H54 (cell line): ENCODE data around the gene PXYLP1.

ENCODE experiments used
- DNase-seq: peaks from one replicate; pipeline ENCODE4 v3.0.0; 2011; ENCODE audit warnings: low spot score, mixed read lengths; ENCODE audit not compliant: insufficient read length
- FAIRE-seq: peaks from 3 replicates; lab custom pipeline; 2011; peaks lifted over from hg19 to GRCh38; lab: Jason Lieb, UNC
- POLR2A ChIP-seq: IDR thresholded peaks from 2 replicates; pipeline ENCODE4 v1.6.1; 2011; ENCODE audit warnings: low read depth, mild to moderate bottlenecking, low read length

Gene PXYLP1

DNA sequence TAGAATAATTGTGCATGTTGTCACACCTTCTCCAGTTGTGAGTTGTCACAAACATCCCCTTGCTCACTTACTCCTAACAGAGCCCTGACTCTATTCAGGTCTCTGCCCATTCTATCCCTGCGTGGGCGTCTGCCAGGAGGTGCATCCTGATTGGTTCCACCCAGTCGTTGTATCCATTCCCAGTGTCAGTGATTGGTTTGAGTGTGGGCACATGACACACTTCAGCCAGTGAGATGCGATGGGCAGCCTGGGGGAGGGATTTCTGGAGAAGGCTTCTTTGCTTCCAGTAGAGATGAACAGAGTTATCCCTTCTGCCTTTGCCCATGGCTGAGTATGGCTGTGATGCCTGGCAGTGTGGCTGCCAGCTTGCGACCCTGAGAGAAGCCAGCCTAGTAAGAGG lies 18.7 kb downstream of the PXYLP1 start:
- DNase-seq: no peak
- FAIRE-seq: no peak

DNA sequence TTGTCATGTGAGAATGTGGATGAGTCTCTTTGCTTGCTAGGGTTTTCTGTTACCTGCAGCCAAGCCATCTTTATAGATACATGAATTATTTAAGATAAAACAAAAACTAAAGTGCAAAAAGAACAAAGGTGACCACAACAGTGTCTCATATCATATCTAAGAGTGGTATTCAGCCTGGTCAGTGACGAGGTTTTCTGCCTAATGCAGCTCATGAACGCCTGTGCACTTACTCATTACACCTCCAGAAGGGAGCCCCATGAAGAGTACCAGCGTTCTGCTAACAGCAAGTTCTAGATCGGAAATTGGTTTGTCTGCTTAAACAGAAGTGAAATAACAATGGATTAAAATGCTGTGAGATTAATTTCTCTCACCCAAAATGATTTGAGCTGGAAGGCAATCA lies 19.2 kb downstream of the PXYLP1 start:
- TF ChIP-seq POLR2A: no peak
- no peak for FAIRE-seq
- DNase-seq: no peak

More for the DNA sequence above, 18.7 kb downstream of the PXYLP1 start:
- no peak for TF ChIP-seq POLR2A

DNA sequence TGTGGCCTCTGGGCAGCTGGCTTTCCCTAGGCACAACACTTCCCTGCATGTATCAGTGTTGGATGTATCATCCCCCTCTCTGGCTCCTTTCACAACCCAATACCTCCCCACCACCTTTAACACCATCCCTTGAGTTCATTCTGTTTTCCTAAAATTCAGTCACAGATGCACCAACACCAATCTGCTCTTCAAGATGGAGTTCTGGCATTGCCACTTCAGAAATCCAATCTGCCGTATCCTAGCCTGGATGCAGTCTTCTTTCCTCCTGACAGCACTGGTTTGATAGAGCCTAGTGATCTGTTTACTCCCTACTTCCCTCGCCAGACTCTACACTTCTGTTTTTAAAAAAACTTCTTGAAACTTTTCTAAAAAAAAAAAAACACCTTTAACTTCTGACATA lies 21.7 kb downstream of the PXYLP1 start:
- DNase-seq (no peak), FAIRE-seq (no peak)
- no peak for TF ChIP-seq POLR2A

DNA sequence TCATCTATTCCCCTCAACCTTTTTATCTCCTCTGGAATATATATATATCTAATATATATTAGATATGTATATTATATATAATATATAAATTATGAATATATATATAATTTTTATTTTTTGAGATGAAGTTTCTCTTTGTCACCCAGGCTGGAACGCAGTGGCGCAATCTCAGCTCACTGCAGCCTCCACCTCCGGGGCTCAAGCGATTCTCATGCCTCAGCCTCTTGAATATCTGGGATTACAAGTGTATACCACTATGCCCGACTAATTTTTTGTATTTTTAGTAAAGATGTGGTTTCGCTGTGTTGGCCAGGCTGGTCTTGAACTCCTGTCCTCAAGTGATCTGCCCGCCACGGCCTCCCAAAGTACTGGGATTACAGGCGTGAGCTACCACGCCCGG lies 22.2 kb downstream of the PXYLP1 start:
- DNase-seq: no peak
- TF ChIP-seq POLR2A: no peak

DNA sequence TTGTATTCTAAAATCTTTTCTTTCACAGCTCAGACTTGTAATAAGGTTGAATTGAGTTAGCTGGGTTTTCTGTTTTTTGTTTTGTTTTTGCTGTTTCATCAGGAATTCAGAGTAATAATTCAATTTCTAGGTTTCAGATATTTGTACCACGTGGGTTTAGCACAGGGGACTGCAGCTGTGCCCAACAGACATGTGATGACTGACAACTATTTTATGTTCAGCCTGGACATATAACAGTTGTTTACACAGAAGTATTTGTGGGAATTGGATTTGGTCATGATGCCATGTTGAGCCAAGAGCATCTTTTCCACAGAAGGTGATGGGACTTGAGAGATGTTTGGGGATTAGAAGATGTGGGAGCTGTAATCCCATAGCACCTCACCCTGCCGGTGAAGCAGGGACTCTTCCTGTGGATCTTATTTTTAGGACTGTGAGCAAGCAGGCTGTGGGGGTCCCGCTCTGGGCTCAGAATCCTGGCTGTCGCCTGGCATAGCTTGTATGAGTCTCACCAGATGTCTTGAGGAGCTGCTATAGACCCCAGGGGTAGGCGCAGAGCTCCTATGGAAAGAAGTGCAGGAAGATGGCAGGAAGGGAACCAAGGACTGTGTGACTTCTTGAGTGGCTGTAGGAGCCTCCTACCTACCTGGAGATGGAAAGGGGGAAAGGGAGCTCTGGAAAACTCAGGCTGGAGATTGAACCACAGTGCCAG lies 23.7 kb downstream of the PXYLP1 start:
- no peak for TF ChIP-seq POLR2A
- DNase-seq: no peak

More for the DNA sequence above, 22.2 kb downstream of the PXYLP1 start:
- no peak for FAIRE-seq

DNA sequence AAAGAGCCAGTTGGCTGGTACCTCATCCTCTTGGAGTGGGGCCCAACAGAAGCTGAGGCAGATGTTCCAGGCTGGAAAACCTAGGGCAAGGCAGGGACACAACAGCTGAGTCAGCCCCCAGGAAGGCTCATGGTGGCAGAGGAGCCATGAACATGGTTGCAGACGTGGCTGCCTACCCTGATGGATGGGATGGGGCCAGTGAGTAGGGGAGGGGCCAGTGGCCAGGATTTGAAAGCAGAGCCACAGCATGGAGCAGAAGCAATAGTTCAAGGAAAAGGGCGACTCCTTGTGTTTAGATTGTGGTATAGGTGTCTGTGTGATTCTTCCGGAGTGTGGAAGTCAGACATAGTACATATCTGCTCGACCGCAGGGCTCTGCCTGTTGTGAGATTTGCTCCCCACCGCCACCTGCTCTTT lies 24.2 kb downstream of the PXYLP1 start:
- TF ChIP-seq POLR2A: no peak
- no peak for FAIRE-seq

More for the DNA sequence above, 23.7 kb downstream of the PXYLP1 start:
- FAIRE-seq: no peak

DNA sequence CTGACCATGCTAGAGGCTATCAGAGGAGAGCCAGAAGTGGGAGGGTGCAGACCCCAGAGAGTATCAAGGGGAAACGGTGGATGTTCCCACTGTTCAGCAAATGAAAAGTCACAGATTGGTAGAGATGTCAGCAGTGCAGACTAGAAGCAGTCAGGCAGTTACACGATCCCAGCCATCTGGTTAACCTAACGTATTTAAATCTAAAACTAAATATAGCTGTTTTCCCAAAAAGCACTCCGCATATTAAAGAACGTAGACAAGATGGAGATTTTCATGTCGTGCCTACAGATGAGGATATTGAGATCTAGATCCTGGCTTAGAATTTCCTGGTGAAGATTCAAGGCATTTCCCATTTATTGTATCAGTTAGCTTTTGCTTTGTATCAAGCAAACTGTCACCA lies 25.2 kb downstream of the PXYLP1 start:
- no peak for TF ChIP-seq POLR2A
- no peak for FAIRE-seq
- no peak for DNase-seq

More for the DNA sequence above, 24.2 kb downstream of the PXYLP1 start:
- no peak for DNase-seq

DNA sequence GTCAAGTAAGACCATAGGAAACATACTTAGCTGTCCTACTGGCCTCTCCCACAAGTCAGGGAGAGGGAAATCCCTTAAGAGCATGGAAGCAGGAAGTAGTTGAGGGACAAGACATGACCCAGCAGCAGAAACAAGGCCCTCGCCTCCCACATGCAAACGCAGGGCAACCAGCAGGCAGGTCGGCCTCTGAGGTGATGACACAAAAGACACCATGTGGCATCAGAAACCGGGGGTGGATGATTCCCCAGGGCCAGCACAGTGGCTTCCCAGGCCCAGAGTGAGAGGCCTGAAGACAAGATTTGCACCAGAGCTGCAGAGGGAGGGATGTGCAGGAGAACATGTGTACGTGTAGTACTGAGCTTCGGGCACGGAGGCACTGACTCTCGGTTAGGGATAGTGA lies 26.3 kb downstream of the PXYLP1 start:
- TF ChIP-seq POLR2A: no peak
- DNase-seq (no peak), FAIRE-seq (no peak)

DNA sequence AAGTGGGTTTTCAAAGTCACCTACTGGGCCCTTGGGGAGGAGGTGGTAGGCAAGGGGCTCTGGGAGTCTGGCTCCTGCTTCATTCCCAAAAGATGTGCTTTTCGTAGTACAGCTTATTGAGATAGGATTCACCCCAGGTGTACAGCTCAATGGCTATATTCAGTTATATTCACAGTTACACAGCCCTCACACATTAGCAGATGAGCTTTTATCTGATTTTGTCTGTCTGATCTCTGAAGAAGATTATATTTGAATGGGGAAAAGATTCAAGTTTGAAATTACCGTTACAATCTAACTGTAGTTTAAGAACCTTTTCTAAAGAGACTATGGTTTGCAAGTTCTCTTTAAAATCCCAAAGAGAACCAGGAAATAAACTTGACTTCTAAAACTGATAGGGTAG lies 27.3 kb downstream of the PXYLP1 start:
- TF ChIP-seq POLR2A: no peak
- DNase-seq (no peak), FAIRE-seq (no peak)

DNA sequence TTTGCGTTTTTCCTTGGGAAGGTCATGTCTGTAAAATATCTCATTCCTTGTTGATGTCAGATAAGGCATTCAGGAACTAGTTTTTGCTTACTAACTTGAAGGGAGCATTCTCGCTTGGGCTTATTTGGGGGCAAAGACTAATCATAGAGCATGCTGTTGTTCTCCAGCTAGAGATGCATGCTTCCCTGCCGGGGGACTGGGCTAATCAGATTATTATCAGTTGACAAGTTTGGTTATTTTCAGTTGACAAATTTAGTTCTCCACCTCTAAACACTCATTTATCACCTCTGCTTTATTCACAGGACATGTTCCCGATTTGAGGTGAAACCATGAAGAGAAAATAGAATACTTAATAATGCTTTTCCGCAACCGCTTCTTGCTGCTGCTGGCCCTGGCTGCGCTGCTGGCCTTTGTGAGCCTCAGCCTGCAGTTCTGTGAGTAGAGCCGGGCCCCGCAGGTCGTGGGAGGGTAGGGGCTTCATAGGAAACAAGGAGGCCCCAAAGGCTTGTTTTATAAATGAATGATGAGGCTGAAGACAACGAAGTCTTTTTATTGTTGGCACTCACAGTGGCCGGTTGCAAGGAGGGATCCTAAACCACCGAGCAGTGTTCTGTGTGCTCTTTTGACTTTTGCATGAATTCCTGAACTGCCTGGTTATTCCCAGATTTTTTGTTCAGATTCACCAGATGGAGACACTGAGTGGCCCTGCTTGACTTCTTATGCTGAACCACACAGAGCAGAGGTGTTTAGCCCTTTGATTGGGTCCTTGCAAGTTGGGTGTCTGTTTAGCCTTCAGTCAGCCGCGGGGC lies 28.4 kb downstream of the PXYLP1 start:
- DNase-seq: no peak
- TF ChIP-seq POLR2A: no peak
- no peak for FAIRE-seq

DNA sequence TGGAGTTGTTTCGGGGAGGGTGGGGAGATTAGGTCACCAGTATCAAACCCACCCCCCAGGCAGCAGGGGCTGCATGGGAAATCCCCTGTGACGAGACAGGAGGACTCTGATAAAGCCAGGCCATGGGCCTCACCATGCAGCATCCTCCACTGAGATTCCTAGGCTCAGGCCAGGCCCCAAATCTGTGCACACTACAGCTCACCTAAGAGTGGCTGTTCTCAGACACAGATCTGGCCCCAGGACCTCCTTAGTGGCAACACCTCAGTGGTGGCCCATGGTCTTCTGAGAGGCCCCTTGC lies 29.0 kb downstream of the PXYLP1 start:
- DNase-seq (no peak), FAIRE-seq (no peak)
- no peak for TF ChIP-seq POLR2A

DNA sequence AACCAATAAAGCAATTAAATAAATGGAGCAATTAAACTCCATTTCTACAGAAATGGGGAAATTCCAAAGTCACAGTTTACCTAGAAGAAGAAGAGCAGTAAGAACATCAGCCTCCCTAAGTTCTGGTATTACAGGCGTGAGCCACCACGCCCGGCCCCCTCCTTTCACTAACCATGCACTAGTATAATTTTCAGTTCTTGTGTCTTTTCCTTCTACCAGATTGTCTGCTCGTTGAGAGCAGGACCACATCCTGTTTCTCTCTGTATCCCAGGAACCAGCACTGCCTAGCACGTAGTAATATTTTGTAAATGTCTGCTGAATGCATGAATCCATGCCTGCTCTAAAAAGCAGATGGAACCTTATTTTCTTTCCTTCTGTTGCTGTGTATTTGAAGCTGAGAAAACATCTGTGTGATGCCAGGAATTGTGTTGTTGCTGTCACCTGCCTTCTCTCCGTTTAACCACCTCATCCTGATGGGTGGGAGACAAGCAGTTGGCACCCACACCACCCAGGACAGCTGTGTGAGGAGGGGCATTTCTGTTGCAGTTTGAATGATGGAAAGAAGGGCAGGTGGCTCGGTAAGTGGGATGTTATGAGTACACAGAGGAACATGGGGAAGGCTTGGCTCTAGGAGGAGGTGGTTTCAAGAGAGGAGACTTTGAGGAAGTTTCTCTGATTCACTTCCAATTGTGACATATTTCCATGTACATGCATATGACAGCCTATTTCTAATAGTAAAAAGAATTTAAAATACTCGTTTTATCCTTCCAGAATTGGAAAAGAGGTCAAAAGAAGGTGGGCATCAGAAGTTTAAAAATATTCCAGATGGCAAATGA lies 30.1 kb downstream of the PXYLP1 start:
- no peak for DNase-seq
- no peak for FAIRE-seq
- no peak for TF ChIP-seq POLR2A

DNA sequence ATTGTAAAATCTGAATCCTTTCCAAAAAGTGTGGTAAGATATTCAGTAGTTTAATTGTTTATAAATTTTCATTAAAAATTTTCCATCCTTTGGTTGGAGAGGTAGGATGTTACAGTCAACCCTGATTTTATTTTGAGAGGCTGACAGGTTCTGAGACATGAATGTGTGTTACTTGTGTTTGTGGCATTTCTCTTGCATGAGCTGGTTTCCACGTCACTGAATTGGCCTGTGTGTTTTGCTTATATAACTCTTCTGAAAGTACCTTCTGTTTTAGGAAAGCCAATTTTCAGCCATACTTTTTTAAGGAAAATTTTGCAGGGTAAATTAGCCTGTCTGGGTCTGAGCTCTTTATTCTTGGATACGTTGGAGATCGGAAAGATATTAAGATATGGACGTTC lies 30.7 kb downstream of the PXYLP1 start:
- FAIRE-seq: no peak
- no peak for TF ChIP-seq POLR2A
- peak; percentile 38 for DNase-seq

DNA sequence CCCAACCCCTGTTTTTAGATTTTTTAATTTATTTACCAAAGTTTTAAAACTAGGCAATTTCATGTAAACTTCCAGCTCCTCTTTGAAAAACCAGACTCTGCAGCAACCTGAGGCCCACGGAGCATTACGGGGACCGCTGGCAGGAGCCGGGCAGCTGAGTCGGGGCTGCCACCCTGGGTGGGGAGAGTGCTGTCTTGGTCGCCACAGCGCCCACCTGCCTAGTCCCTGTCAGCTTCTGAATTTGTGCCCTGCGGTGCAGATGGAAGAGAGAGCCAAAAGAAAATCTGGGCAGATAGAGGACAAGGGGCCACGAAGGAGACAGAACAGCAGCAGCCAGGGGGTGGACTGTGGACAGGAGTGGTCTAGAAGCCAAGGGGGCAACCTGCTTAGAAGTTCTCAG lies 34.6 kb downstream of the PXYLP1 start:
- no peak for TF ChIP-seq POLR2A
- FAIRE-seq (no peak), DNase-seq (no peak)
